Natural killer cell (primary cell): ENCODE results near the gene KCNE4. TPM values are rescaled to one million over a fixed set of nuclear protein-coding genes. Genes with fewer than 3 reads are reported as not detected.

Experiments used
- ATAC-seq, 3 donors: fragments of 150-1000 bp in 2 of 3; fragments of 200-7000 bp in 1 of 3; cut with Tn5 transposase; 1 replicate in 1 of 3; 2 replicates in 2 of 3; pipeline ENCODE4 v1.10.0; 2021; ENCODE audit warnings: mild to moderate bottlenecking in 2 of 3, moderate library complexity in 2 of 3
- DNase-seq, 2 donors: peaks; one replicate each; pipeline versions ENCODE4 v3.0.0 to v3.0.0-alpha.2; 2013 to 2021; ENCODE audit warnings: mixed read lengths in 1 of 2
- H3K27ac ChIP-seq: one replicate; pipeline ENCODE4 v1.5.1; 2013; ENCODE audit warnings: mild to moderate bottlenecking, low read length
- H3K27me3 ChIP-seq: one replicate; pipeline ENCODE4 v1.6.1; 2013; ENCODE audit warnings: low read length; ENCODE audit not compliant: control insufficient read depth, insufficient read depth
- H3K36me3 ChIP-seq: one replicate; pipeline ENCODE4 v1.6.1; 2013; ENCODE audit warnings: low read length; ENCODE audit not compliant: control insufficient read depth, insufficient read depth
- H3K4me1 ChIP-seq: one replicate; pipeline ENCODE4 v1.6.1; 2013; ENCODE audit warnings: low read length; ENCODE audit not compliant: control insufficient read depth, insufficient read depth
- H3K4me3 ChIP-seq: one replicate; pipeline ENCODE4 v1.5.1; 2013; ENCODE audit warnings: low read length
- H3K9me3 ChIP-seq: one replicate; pipeline ENCODE4 v1.6.1; 2013; ENCODE audit warnings: low read length; ENCODE audit not compliant: control insufficient read depth, insufficient read depth
- H3K27ac Mint-ChIP-seq, 2 donors: one replicate each; pipeline ENCODE4 v1.8.0; 2022; ENCODE audit warnings: mild to moderate bottlenecking in 2 of 2, mixed read lengths in 2 of 2, moderate library complexity in 1 of 2
- H3K27me3 Mint-ChIP-seq, 2 donors: one replicate each; pipeline ENCODE4 v1.8.0; 2022; ENCODE audit warnings: low read depth in 2 of 2, mixed read lengths in 2 of 2
- H3K36me3 Mint-ChIP-seq: one replicate; pipeline ENCODE4 v1.8.0; 2022; ENCODE audit warnings: mixed read lengths
- H3K4me1 Mint-ChIP-seq, 2 donors: one replicate each; pipeline ENCODE4 v1.8.0; 2022; ENCODE audit warnings: mixed read lengths in 2 of 2
- H3K4me3 Mint-ChIP-seq: one replicate; pipeline ENCODE4 v1.8.0; 2022; ENCODE audit warnings: mild to moderate bottlenecking, moderate library complexity, mixed read lengths
- H3K9me3 Mint-ChIP-seq, 2 donors: one replicate each; pipeline ENCODE4 v1.8.0; 2022; ENCODE audit warnings: mixed read lengths in 2 of 2
- CTCF ChIP-seq: fragments of 200-600 bp; IDR thresholded peaks from one replicate; pipeline ENCODE4 v1.8.0; 2022; ENCODE audit warnings: antibody characterized with exemption
- WGBS: methylation state at CpG from one replicate; pipeline ENCODE4 v1.1.7; 2013; ENCODE audit warnings: missing lambda C conversion rate; ENCODE audit not compliant: insufficient coverage; 5-methylcytosine and 5-hydroxymethylcytosine counted together
- intact Hi-C: fragments of 100-400 bp; cut with micrococcal nuclease; formaldehyde crosslinking; loops from one replicate; pipeline ENCODE4 v1.14.2; 2022
- total RNA-seq, 4 donors: library from RNA; stranded (reverse); fragments of 120-200 nt in 1 of 4; gene quantifications; one replicate each; pipeline versions ENCODE4 v1.2.3 to v1.2.4, GENCODE V29; 2013 to 2022

The KCNE4 gene
- total RNA-seq, 3 donors from 2014 or later (not counting 1 experiment from before 2014, with no cell fraction given), result not detected

GRCh38 chr2:223086370-223086981, 34.5 kb downstream of the KCNE4 start:
- peaks cover 4% of the 10 kb centered on the region in 2 donors for H3K9me3 Mint-ChIP-seq
- H3K9me3 ChIP-seq, result no peaks in the 10 kb centered on the region
- ATAC-seq (no peak), DNase-seq (no peak)
- H3K27me3 ChIP-seq, result no peaks in the 10 kb centered on the region
- no peaks in the 10 kb centered on the region for H3K36me3 Mint-ChIP-seq
- no peaks in the 10 kb centered on the region for H3K36me3 ChIP-seq
- WGBS, result 89% methylated on average over 13 of the region's 13 CpGs
- no peaks in the 10 kb centered on the region for H3K4me1 Mint-ChIP-seq
- H3K4me1 ChIP-seq, result no peaks in the 10 kb centered on the region
- intact Hi-C loops, result no loop called here
- no peak overlapping the region for H3K27ac Mint-ChIP-seq
- no peak overlapping the region for H3K4me3 Mint-ChIP-seq
- no peak for TF ChIP-seq CTCF
- H3K4me3 ChIP-seq, result no peak overlapping the region
- no peaks in the 10 kb centered on the region for H3K27me3 Mint-ChIP-seq
- H3K27ac ChIP-seq, result no peak overlapping the region

GRCh38 chr2:223087466-223087865, 35.5 kb downstream of the KCNE4 start:
- H3K4me3 ChIP-seq, result no peak overlapping the region
- no peak for TF ChIP-seq CTCF
- H3K27me3 Mint-ChIP-seq, result no peaks in the 10 kb centered on the region
- no peak overlapping the region for H3K27ac ChIP-seq
- no peaks in the 10 kb centered on the region for H3K27me3 ChIP-seq
- H3K4me1 Mint-ChIP-seq, result no peaks in the 10 kb centered on the region
- no peak overlapping the region for H3K4me3 Mint-ChIP-seq
- H3K27ac Mint-ChIP-seq, result no peak overlapping the region
- no peaks in the 10 kb centered on the region for H3K9me3 ChIP-seq
- no peak for DNase-seq
- no peaks in the 10 kb centered on the region for H3K36me3 ChIP-seq
- no peaks in the 10 kb centered on the region for H3K36me3 Mint-ChIP-seq
- WGBS, result 97% methylated on average over 3 of the region's 5 CpGs
- ATAC-seq, result no peak
- intact Hi-C loops, result no loop called here
- peaks cover 4% of the 10 kb centered on the region in 2 donors for H3K9me3 Mint-ChIP-seq
- H3K4me1 ChIP-seq, result no peaks in the 10 kb centered on the region

- 78% methylated on average over 2 of the region's 3 CpGs for WGBS
- intact Hi-C loops, result no loop called here
- H3K36me3 Mint-ChIP-seq, result no peaks in the 10 kb centered on the region
- H3K27me3 Mint-ChIP-seq, result no peaks in the 10 kb centered on the region
- ATAC-seq (no peak), DNase-seq (no peak)
- H3K9me3 ChIP-seq, result no peaks in the 10 kb centered on the region
- H3K4me3 ChIP-seq, result no peak overlapping the region
- no peak overlapping the region for H3K4me3 Mint-ChIP-seq
- no peaks in the 10 kb centered on the region for H3K4me1 ChIP-seq
- peaks cover 4% of the 10 kb centered on the region in 2 donors for H3K9me3 Mint-ChIP-seq
- no peak overlapping the region for H3K27ac Mint-ChIP-seq
- H3K27ac ChIP-seq, result no peak overlapping the region
- H3K27me3 ChIP-seq, result no peaks in the 10 kb centered on the region
- no peaks in the 10 kb centered on the region for H3K36me3 ChIP-seq
- H3K4me1 Mint-ChIP-seq, result no peaks in the 10 kb centered on the region
- no peak for TF ChIP-seq CTCF
Observed at GRCh38 chr2:223088866-223089265, 36.9 kb downstream of the KCNE4 start.

- Mint-ChIP-seq H3K4me3 (no peak overlapping the region), H3K4me1 (no peaks in the 10 kb centered on the region), H3K36me3 (no peaks in the 10 kb centered on the region), H3K27me3 (no peaks in the 10 kb centered on the region), H3K27ac (no peak overlapping the region), H3K9me3 (peaks cover 4% of the 10 kb centered on the region in 2 donors)
- 82% methylated on average over 5 of the region's 5 CpGs for WGBS
- no peak overlapping the region for H3K27ac ChIP-seq
- ATAC-seq (no peak), DNase-seq (no peak)
- no peaks in the 10 kb centered on the region for H3K36me3 ChIP-seq
- H3K4me3 ChIP-seq, result no peak overlapping the region
- H3K9me3 ChIP-seq, result no peaks in the 10 kb centered on the region
- no peaks in the 10 kb centered on the region for H3K4me1 ChIP-seq
- no peak for TF ChIP-seq CTCF
- intact Hi-C loops, result no loop called here
- no peaks in the 10 kb centered on the region for H3K27me3 ChIP-seq
Observed at GRCh38 chr2:223090039-223090438, 38.0 kb downstream of the KCNE4 start.
